Adrenal gland (tissue), 5 donors: ENCODE results near the gene C10orf105.

Experiments
- POLR2A ChIP-seq, 2 donors: fragments of 450-650 bp; IDR thresholded peaks; one replicate each; pipeline ENCODE4 v1.6.1; 2017; ENCODE audit warnings: antibody characterized with exemption in 2 of 2, mild to moderate bottlenecking in 2 of 2, moderate library complexity in 1 of 2
- TF ChIP-seq, protein P1 (sequence below), 6 experiments: fragments of 450-650 bp in 4 of 6; fragments of 200-600 bp in 2 of 6; sonication (generic) in 1 of 6; IDR thresholded peaks; 1 replicate in 5 of 6; 2 replicates in 1 of 6; pipeline versions ENCODE4 v1.5.1 to v1.8.0; 2016 to 2021; ENCODE audit warnings: antibody characterized with exemption in 6 of 6, mild to moderate bottlenecking in 2 of 6, moderate library complexity in 1 of 6
- donor health status: DM: no; HTN: no; CAD: no.

DNA sequence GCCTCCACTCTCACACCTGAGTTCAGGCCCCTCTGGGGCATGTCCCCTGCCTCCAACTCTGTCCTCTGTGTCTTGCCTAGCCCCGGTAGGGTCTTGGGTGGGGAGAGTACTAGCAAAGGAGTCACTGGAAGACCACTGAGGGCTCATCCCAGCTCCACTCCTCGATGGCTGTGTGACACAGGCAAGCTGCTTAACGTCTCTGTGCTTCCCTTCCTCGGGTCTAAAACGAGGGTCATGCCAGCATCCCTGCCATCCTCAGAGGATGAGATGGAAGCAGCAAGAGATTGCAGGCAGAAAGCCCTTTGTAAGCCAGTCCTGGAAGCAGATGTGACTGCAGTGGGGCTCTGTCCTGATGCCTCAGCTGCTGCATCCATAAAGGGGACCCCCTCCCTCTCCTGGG lies 15.2 kb upstream of the C10orf105 start:
- no peak for TF ChIP-seq POLR2A (IDR thresholded peaks at IDR 0.05)
- TF ChIP-seq, protein P1, sequence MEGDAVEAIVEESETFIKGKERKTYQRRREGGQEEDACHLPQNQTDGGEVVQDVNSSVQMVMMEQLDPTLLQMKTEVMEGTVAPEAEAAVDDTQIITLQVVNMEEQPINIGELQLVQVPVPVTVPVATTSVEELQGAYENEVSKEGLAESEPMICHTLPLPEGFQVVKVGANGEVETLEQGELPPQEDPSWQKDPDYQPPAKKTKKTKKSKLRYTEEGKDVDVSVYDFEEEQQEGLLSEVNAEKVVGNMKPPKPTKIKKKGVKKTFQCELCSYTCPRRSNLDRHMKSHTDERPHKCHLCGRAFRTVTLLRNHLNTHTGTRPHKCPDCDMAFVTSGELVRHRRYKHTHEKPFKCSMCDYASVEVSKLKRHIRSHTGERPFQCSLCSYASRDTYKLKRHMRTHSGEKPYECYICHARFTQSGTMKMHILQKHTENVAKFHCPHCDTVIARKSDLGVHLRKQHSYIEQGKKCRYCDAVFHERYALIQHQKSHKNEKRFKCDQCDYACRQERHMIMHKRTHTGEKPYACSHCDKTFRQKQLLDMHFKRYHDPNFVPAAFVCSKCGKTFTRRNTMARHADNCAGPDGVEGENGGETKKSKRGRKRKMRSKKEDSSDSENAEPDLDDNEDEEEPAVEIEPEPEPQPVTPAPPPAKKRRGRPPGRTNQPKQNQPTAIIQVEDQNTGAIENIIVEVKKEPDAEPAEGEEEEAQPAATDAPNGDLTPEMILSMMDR (IDR thresholded peaks at IDR 0.05), result no peak
